K562 (cell line): Measurements from ENCODE around the gene AKAP13. TPM values are rescaled to one million over a fixed set of nuclear protein-coding genes. Genes with fewer than 3 reads are reported as not detected.

ENCODE experiments used
- ATAC-seq: fragments of 200-7000 bp; cut with Tn5 transposase; 3 replicates; pipeline ENCODE4 v1.9.1; 2020; ENCODE audit warnings: moderate library complexity
- BruUV-seq: library from RNA; stranded (reverse); fragments of 400-500 nt; replicated peaks from 2 replicates; lab custom pipeline; 2021; lab: Mats Ljungman, UMichigan
- CTCF ChIA-PET: fragments of 300-600 bp; formaldehyde crosslinking; extraction: SDS; loops from one replicate; lab custom pipeline; 2021; ENCODE audit warnings: low intra/inter-chr PET ratio; lab: Yijun Ruan, JAX
- POLR2A ChIA-PET: fragments of 300-600, 350-650 bp; sonication (Branson Sonifier 250); formaldehyde crosslinking; extraction: SDS; loops from one replicate; lab custom pipeline; 2021; ENCODE audit warnings: antibody characterized with exemption, inconsistent platforms; lab: Yijun Ruan, JAX
- DNase-seq, 4 experiments: peaks; one replicate each; pipeline versions ENCODE4 v3.0.0 to v3.0.0-alpha.2; 2011 to 2018; ENCODE audit warnings: low spot score in 3 of 4, mixed read lengths in 3 of 4; ENCODE audit errors: extremely low read depth in 1 of 4
- FAIRE-seq: peaks from 2 replicates; lab custom pipeline; 2011; peaks lifted over from hg19 to GRCh38; lab: Jason Lieb, UNC
- H2AFZ ChIP-seq: 2 replicates; pipeline ENCODE4 v1.6.0; 2011; ENCODE audit warnings: low read depth, low read length, control low read depth, inconsistent platforms
- H3K27ac ChIP-seq: fragments of 200-600 bp; 3 replicates; pipeline ENCODE4 v1.8.0; 2011; ENCODE audit warnings: low read depth, mild to moderate bottlenecking, control low read depth, inconsistent platforms, low read length, moderate library complexity, mixed read lengths; ENCODE audit errors: extremely low read depth
- H3K27me3 ChIP-seq, 2 experiments: fragments of 300-600 bp in 1 of 2; 2 replicates in 1 of 2; 3 replicates in 1 of 2; pipeline versions ENCODE4 v1.6.0 to v1.8.0; 2011; ENCODE audit warnings: inconsistent platforms in 2 of 2, low read length in 2 of 2, mild to moderate bottlenecking in 1 of 2, mixed read lengths in 1 of 2, moderate library complexity in 1 of 2; ENCODE audit not compliant: control insufficient read depth in 2 of 2, insufficient read depth in 2 of 2
- H3K36me3 ChIP-seq: fragments of 300-600 bp; 3 replicates; pipeline ENCODE4 v1.8.0; 2011; ENCODE audit warnings: mild to moderate bottlenecking, low read length, inconsistent platforms; ENCODE audit not compliant: control insufficient read depth, insufficient read depth
- H3K4me1 ChIP-seq, 2 experiments: fragments of 200-600 bp in 1 of 2; replicated peaks in 1 of 2; 2 replicates in 1 of 2; 3 replicates in 1 of 2; pipeline versions ENCODE4 v1.5.1 to v1.8.0; 2011; ENCODE audit warnings: inconsistent platforms in 2 of 2, low read length in 2 of 2, mild to moderate bottlenecking in 1 of 2, mixed read lengths in 1 of 2, moderate library complexity in 1 of 2; ENCODE audit not compliant: control insufficient read depth in 2 of 2, insufficient read depth in 2 of 2
- H3K4me2 ChIP-seq: 2 replicates; pipeline ENCODE4 v1.6.1; 2011; ENCODE audit warnings: low read length, control low read depth, inconsistent platforms, mixed read lengths; ENCODE audit not compliant: insufficient read depth
- H3K4me3 ChIP-seq: fragments of 200-600 bp; sonication (generic), shearing (Covaris generic); 2 replicates; pipeline ENCODE4 v1.5.1; 2016; ENCODE audit warnings: control low read depth, inconsistent platforms
- H3K79me2 ChIP-seq: fragments of 200-600 bp; 3 replicates; pipeline ENCODE4 v1.8.0; 2011; ENCODE audit warnings: low read length, inconsistent platforms; ENCODE audit not compliant: control insufficient read depth, insufficient read depth
- H3K9ac ChIP-seq, 2 experiments: 2 replicates each; pipeline versions ENCODE4 v1.6.0 to v1.6.1; 2011; ENCODE audit warnings: low read depth in 2 of 2, low read length in 2 of 2, control low read depth in 1 of 2, inconsistent platforms in 1 of 2, mild to moderate bottlenecking in 1 of 2, mixed read lengths in 1 of 2; ENCODE audit not compliant: insufficient read depth in 1 of 2
- H3K9me1 ChIP-seq: one replicate; pipeline ENCODE4 v1.6.0; 2011; ENCODE audit warnings: inconsistent platforms, mild to moderate bottlenecking, low read length, moderate library complexity; ENCODE audit not compliant: control insufficient read depth, insufficient read depth
- H3K9me3 ChIP-seq: replicated peaks from 2 replicates; pipeline ENCODE4 v1.5.1; 2011; ENCODE audit warnings: low read depth, low read length, inconsistent platforms; ENCODE audit not compliant: control insufficient read depth, insufficient read depth
- H4K20me1 ChIP-seq: replicated peaks from 2 replicates; pipeline ENCODE4 v1.6.1; 2011; ENCODE audit warnings: low read length, inconsistent platforms, mixed read lengths; ENCODE audit not compliant: control insufficient read depth, insufficient read depth
- GATA2 ChIP-seq: sonication (generic); formaldehyde crosslinking; IDR thresholded peaks from 2 replicates; pipeline ENCODE4 v1.4.0; 2020; ENCODE audit warnings: mild to moderate bottlenecking, missing genetic modification reagents
- TCF7 ChIP-seq: sonication (generic); IDR thresholded peaks from 2 replicates; pipeline ENCODE4 v1.6.1; 2016; ENCODE audit warnings: antibody characterized with exemption, borderline replicate concordance
- ZNF212 ChIP-seq: fragments of 450-650 bp; formaldehyde crosslinking; IDR thresholded peaks from 2 replicates; pipeline ENCODE4 v1.4.0; 2020; ENCODE audit warnings: mild to moderate bottlenecking
- WGBS: fragments of 100-300 bp; shearing (Covaris generic); methylation state at CpG from one replicate; pipeline ENCODE4 v1.1.6; 2016; ENCODE audit warnings: low coverage, mixed read lengths; ENCODE audit not compliant: insufficient coverage; ENCODE audit errors: missing lambda C conversion rate; 5-methylcytosine and 5-hydroxymethylcytosine counted together
- in situ Hi-C: fragments of 300-500 bp; cut with MboI; formaldehyde crosslinking; loops from 4 replicates; pipeline ENCODE4 v1.15.0; 2018; ENCODE audit warnings: inconsistent platforms, mixed read lengths
- intact Hi-C: fragments of 100-400 bp; cut with micrococcal nuclease; formaldehyde crosslinking; loops from 2 replicates; pipeline ENCODE4 v1.14.2; 2022
- polyA plus RNA-seq, 8 experiments: library from polyadenylated mRNA; depleted of rRNA in 4 of 8; stranded (reverse) in 5 of 8; unstranded in 3 of 8; fragments of >200 nt; fragmentation: Nextera tagmentation in 2 of 8; fragmentation: Illumina TruSeq in 1 of 8; extraction: Ambion mirVana in 2 of 8; extraction: Trizol in 1 of 8; gene quantifications; 2 replicates each; pipeline versions ENCODE4 v1.2.1 to v1.2.3, GENCODE V29; 2011 to 2014; ENCODE audit warnings: inconsistent platforms in 1 of 8, missing spikeins in 1 of 8
- total RNA-seq, 7 experiments: library from RNA; depleted of rRNA in 6 of 7; stranded (reverse); fragments of >200 nt in 6 of 7; fragmentation: Illumina TruSeq in 2 of 7; extraction: Trizol in 2 of 7; gene quantifications; 2 replicates each; pipeline versions ENCODE4 v1.2.1 to v1.2.3, GENCODE V29; 2011 to 2021; ENCODE audit warnings: low replicate concordance in 1 of 7
- TF ChIP-seq, protein P1 (sequence below): sonication (generic); formaldehyde crosslinking; IDR thresholded peaks from 2 replicates; pipeline ENCODE4 v1.8.0; 2022; ENCODE audit warnings: mild to moderate bottlenecking, missing genetic modification reagents
- TF ChIP-seq, protein P2 (sequence below), 2 experiments: IDR thresholded peaks in 1 of 2; conservative IDR thresholded peaks in 1 of 2; 2 replicates each; pipeline ENCODE4 v1.6.1; 2016; ENCODE audit warnings: low read depth in 2 of 2, mild to moderate bottlenecking in 1 of 2, missing compliant biosample characterization in 1 of 2, missing genetic modification characterization in 1 of 2, moderate library complexity in 1 of 2
- TF ChIP-seq, protein P3 (sequence below), 2 experiments: fragments of 200-800 bp in 1 of 2; sonication (Bioruptor generic) in 1 of 2; sonication (generic) in 1 of 2; formaldehyde crosslinking in 1 of 2; IDR thresholded peaks in 1 of 2; conservative IDR thresholded peaks in 1 of 2; 2 replicates each; pipeline versions ENCODE4 v1.5.0 to v1.6.1; 2016 to 2020; ENCODE audit warnings: missing compliant biosample characterization in 1 of 2, missing genetic modification characterization in 1 of 2, missing genetic modification reagents in 1 of 2
- TF ChIP-seq, protein P4 (sequence below): fragments of 250-450 bp; sonication (Bioruptor Pico); IDR thresholded peaks from 2 replicates; pipeline ENCODE4 v1.8.0; 2022; ENCODE audit warnings: moderate library complexity, mild to moderate bottlenecking, inconsistent platforms

The AKAP13 gene
- total and polyA plus RNA-seq, 9 of the 15 experiments (the other 6 are each of a cell fraction or from before 2014, with no cell fraction given): 0.03 to 1.7 (median 0.42) TPM

DNA sequence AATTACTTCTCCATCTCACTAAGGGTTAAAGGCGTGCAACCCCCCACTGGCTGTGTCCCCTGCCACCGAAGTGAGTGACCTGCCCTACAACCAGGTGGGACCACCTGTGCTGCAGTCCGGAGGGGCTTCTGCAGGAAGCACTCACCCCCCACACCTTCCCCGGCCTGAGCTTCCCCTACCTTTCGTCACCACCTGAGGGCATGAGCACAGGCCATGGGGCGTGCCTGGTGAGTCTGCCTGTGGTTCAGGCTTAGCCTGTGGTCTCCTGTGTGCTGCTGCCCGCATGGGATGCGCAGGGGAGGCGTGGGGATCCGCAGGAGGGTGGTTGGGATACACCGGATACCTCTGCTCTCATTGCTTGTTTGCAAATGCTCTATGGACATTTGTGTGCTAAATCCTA, 368.3 kb downstream of the AKAP13 start:
- H3K4me2 ChIP-seq: no peak overlapping the region
- no peak for DNase-seq
- H3K9me1 ChIP-seq: no peaks in the 10 kb centered on the region
- BruUV-seq: no TSS peak
- WGBS: 1% methylated on average over 11 of the region's 11 CpGs
- FAIRE-seq: no peak
- no peaks in the 10 kb centered on the region for H3K36me3 ChIP-seq
- peaks cover 30 to 63% of the 10 kb centered on the region in 2 experiments; a peak in 4 of 5 replicates for H3K27me3 ChIP-seq
- no peak overlapping the region for H3K27ac ChIP-seq
- H3K4me3 ChIP-seq: no peak overlapping the region
- intact Hi-C loops: no loop called here
- no peaks in the 10 kb centered on the region for H3K9me3 ChIP-seq
- no peaks in the 10 kb centered on the region for H3K79me2 ChIP-seq
- TF ChIP-seq, protein P1, sequence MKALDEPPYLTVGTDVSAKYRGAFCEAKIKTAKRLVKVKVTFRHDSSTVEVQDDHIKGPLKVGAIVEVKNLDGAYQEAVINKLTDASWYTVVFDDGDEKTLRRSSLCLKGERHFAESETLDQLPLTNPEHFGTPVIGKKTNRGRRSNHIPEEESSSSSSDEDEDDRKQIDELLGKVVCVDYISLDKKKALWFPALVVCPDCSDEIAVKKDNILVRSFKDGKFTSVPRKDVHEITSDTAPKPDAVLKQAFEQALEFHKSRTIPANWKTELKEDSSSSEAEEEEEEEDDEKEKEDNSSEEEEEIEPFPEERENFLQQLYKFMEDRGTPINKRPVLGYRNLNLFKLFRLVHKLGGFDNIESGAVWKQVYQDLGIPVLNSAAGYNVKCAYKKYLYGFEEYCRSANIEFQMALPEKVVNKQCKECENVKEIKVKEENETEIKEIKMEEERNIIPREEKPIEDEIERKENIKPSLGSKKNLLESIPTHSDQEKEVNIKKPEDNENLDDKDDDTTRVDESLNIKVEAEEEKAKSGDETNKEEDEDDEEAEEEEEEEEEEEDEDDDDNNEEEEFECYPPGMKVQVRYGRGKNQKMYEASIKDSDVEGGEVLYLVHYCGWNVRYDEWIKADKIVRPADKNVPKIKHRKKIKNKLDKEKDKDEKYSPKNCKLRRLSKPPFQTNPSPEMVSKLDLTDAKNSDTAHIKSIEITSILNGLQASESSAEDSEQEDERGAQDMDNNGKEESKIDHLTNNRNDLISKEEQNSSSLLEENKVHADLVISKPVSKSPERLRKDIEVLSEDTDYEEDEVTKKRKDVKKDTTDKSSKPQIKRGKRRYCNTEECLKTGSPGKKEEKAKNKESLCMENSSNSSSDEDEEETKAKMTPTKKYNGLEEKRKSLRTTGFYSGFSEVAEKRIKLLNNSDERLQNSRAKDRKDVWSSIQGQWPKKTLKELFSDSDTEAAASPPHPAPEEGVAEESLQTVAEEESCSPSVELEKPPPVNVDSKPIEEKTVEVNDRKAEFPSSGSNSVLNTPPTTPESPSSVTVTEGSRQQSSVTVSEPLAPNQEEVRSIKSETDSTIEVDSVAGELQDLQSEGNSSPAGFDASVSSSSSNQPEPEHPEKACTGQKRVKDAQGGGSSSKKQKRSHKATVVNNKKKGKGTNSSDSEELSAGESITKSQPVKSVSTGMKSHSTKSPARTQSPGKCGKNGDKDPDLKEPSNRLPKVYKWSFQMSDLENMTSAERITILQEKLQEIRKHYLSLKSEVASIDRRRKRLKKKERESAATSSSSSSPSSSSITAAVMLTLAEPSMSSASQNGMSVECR (CRISPR knock-in tag): no peak
- no peak for TF ChIP-seq GATA2 (CRISPR knock-in tag)
- TF ChIP-seq ZNF212 (CRISPR knock-in tag): no peak
- TF ChIP-seq, protein P2, sequence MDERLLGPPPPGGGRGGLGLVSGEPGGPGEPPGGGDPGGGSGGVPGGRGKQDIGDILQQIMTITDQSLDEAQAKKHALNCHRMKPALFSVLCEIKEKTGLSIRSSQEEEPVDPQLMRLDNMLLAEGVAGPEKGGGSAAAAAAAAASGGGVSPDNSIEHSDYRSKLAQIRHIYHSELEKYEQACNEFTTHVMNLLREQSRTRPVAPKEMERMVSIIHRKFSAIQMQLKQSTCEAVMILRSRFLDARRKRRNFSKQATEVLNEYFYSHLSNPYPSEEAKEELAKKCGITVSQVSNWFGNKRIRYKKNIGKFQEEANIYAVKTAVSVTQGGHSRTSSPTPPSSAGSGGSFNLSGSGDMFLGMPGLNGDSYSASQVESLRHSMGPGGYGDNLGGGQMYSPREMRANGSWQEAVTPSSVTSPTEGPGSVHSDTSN (CRISPR knock-in tag; IDR thresholded peaks at IDR 0.05; ENCODE audit: low read depth): no peak
- TF ChIP-seq, protein P2 (tag; conservative IDR thresholded peaks at IDR 0.05; ENCODE audit: low read depth): no peak
- TF ChIP-seq TCF7: no peak
- TF ChIP-seq, protein P3, sequence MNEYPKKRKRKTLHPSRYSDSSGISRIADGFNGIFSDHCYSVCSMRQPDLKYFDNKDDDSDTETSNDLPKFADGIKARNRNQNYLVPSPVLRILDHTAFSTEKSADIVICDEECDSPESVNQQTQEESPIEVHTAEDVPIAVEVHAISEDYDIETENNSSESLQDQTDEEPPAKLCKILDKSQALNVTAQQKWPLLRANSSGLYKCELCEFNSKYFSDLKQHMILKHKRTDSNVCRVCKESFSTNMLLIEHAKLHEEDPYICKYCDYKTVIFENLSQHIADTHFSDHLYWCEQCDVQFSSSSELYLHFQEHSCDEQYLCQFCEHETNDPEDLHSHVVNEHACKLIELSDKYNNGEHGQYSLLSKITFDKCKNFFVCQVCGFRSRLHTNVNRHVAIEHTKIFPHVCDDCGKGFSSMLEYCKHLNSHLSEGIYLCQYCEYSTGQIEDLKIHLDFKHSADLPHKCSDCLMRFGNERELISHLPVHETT (CRISPR knock-in tag; conservative IDR thresholded peaks at IDR 0.05 in 1 of 2, IDR thresholded peaks at IDR 0.05 in 1 of 2): no peak
- TF ChIP-seq, protein P4, sequence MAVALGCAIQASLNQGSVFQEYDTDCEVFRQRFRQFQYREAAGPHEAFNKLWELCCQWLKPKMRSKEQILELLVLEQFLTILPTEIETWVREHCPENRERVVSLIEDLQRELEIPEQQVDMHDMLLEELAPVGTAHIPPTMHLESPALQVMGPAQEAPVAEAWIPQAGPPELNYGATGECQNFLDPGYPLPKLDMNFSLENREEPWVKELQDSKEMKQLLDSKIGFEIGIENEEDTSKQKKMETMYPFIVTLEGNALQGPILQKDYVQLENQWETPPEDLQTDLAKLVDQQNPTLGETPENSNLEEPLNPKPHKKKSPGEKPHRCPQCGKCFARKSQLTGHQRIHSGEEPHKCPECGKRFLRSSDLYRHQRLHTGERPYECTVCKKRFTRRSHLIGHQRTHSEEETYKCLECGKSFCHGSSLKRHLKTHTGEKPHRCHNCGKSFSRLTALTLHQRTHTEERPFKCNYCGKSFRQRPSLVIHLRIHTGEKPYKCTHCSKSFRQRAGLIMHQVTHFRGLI (CRISPR knock-in tag): no peak
- POLR2A ChIA-PET: interaction anchor here (0.8 kb wide), 1 partner anchor 211 kb away, joined by 3 read pairs; no protein-coding TSS in a partner anchor
- CTCF ChIA-PET: no interaction called here
- no peak overlapping the region for H2AFZ ChIP-seq
- no peaks in the 10 kb centered on the region for H3K4me1 ChIP-seq
- in situ Hi-C loops: no loop called here
- no peaks in the 10 kb centered on the region for H4K20me1 ChIP-seq
- ATAC-seq: no peak
- no peak overlapping the region; a peak in 1 of 4 replicates for H3K9ac ChIP-seq
